ENCODE data around the gene CELF2.

The CELF2 gene

GRCh38 chr10:11197878-11198277, 180.2 kb downstream of the CELF2 start:
- DNase-seq (ENCODE audit: low spot score): no peak

- no peak for DNase-seq (ENCODE audit: low spot score)
Measured at GRCh38 chr10:11201911-11202310, 184.2 kb downstream of the CELF2 start.

GRCh38 chr10:11204351-11204942, 186.8 kb downstream of the CELF2 start:
- no peak for DNase-seq (ENCODE audit: low spot score)

GRCh38 chr10:11205030-11205772, 187.5 kb downstream of the CELF2 start:
- DNase-seq (ENCODE audit: low spot score): no peak

- DNase-seq (ENCODE audit: low spot score): no peak
Measured at GRCh38 chr10:11206676-11207559, 189.2 kb downstream of the CELF2 start.

- DNase-seq (ENCODE audit: low spot score): no peak
Measured at GRCh38 chr10:11207560-11207844, 189.8 kb downstream of the CELF2 start.

GRCh38 chr10:11208243-11208642, 190.6 kb downstream of the CELF2 start:
- DNase-seq (ENCODE audit: low spot score): no peak

- DNase-seq (ENCODE audit: low spot score): no peak
Measured at GRCh38 chr10:11208908-11209829, 191.5 kb downstream of the CELF2 start.

GRCh38 chr10:11209830-11210181, 192.1 kb downstream of the CELF2 start:
- no peak for DNase-seq (ENCODE audit: low spot score)

- DNase-seq (ENCODE audit: low spot score): no peak
Measured at GRCh38 chr10:11210211-11210922, 192.7 kb downstream of the CELF2 start.

GRCh38 chr10:11212288-11213085, 194.8 kb downstream of the CELF2 start:
- DNase-seq (ENCODE audit: low spot score): no peak

- DNase-seq (ENCODE audit: low spot score): no peak
Measured at GRCh38 chr10:11213137-11213536, 195.5 kb downstream of the CELF2 start.

GRCh38 chr10:11214407-11214806, 196.7 kb downstream of the CELF2 start:
- no peak for DNase-seq (ENCODE audit: low spot score)

GRCh38 chr10:11215471-11215870, 197.8 kb downstream of the CELF2 start:
- no peak for DNase-seq (ENCODE audit: low spot score)

- DNase-seq (ENCODE audit: low spot score): no peak
Measured at GRCh38 chr10:11217521-11217920, 199.8 kb downstream of the CELF2 start.

GRCh38 chr10:11218395-11218794, 200.7 kb downstream of the CELF2 start:
- DNase-seq (ENCODE audit: low spot score): no peak

GRCh38 chr10:11219431-11219830, 201.8 kb downstream of the CELF2 start:
- no peak for DNase-seq (ENCODE audit: low spot score)

GRCh38 chr10:11223081-11223480, 205.4 kb downstream of the CELF2 start:
- no peak for DNase-seq (ENCODE audit: low spot score)

GRCh38 chr10:11223507-11224140, 206.0 kb downstream of the CELF2 start:
- DNase-seq (ENCODE audit: low spot score): no peak

- no peak for DNase-seq (ENCODE audit: low spot score)
Measured at GRCh38 chr10:11224321-11224720, 206.6 kb downstream of the CELF2 start.

Measured in AG20443 (cell line).